HCEC 1CT (cell line): ENCODE data around the gene KAT2A.
A peak's percentile ranks its signal among the peaks of the same experiment; 100 is the strongest.
"Not testable (repeated sequence)": the region's sequence is repeated elsewhere in the genome, so short reads cannot be mapped to it uniquely, and the experiment has no call there.

ENCODE experiments used
- DNase-seq: peaks from one replicate; pipeline ENCODE4 v3.0.0-alpha.2; 2017

The KAT2A gene

DNA sequence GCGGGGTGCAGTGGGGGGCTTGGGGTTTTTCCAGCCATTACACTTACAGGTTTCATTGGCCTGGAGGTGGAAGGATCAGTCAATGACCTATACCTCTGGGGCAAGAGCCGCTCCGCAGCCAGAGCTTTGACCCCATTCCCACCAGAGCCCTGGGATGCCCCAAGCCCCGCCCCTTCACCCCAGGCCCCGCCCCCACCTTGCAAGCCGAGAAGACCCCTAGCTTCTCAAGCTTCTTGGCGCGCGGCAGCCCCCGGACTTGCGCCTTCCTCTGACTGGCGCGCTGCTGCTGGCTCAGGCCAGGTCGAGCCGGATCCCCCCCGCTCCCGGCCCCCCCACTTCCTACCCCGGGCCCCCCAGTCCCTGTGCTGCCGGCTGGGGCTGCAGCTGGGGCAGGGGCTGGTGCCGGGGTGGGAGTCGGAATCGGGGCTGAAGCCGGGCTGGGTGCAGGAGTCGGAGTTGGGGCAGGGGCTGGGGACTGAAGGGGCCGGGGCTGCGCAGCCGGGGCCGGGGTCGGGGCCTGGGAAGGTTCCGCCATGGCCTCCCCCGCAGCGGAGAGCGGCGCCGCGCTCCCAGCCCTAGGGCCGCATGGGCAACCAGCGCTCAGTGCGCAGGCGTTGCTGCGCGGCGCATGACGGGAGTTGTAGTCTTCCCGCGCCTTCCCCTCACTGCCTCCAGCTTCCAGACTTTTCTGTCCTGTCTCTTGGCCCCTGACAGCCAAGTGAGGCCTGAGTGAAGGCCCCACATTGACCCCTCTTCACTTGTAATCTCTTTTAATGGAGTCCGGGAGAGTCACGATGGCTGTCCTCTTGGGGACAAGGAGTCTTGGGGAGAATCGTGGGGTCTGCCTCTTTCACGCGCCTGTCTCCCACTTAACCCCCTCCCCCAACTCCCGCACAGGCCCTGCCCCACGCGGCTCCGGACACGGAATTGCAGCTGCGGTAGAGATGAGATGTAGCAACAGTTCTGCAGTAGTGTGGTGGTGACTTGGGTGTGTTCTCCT, at the start of gene KAT2A:
Gene KAT2A (minus strand): TSS at position 598 of the 1,000 bp plus-strand sequence. CDS start 63 bp downstream, at position 535.
- peak; percentile 70 for DNase-seq

DNA sequence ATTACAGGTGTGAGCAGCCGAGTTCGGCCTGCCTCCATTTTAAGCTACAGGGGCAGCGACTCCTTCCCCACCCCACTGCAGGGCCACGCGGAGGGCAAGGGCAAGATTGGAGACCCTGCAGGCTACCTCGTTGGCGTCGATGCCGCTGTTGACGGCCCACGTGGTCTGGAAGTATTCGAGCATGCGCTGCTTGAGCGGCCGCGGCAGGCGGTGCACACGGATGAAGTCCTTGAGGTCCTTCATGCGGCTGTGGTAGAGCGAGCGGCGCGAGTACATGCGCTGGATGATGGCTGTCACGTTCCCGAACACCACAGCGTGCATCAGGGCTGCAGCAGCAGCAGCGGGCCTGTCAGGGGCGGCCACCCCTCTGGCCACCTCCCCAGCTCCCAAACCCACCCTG, 48.2 kb upstream of the KAT2A start:
- DNase-seq: no peak

DNA sequence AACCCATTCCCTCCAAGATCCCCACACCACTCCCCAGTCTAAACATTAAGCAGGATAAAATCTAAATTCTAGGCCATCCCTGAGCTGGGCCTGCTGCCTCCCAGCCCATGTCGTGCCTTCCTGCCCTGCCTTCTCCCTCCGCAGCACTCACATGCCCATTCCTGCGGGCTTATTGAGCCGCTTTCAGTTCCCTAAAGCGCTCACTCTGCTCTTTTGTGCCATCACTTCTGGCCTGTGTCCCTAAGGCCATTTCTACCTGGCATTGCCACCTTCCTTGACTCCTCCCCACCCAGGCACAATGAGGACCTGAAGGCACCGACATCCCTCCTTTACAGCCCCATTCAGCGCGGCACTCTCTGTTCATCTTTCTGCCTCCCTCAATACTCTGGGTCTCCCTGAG, 46.6 kb upstream of the KAT2A start:
- DNase-seq: no peak

- no peak for DNase-seq
Observed at GRCh38 chr17:42166196-42166763, 45.1 kb upstream of the KAT2A start.

DNA sequence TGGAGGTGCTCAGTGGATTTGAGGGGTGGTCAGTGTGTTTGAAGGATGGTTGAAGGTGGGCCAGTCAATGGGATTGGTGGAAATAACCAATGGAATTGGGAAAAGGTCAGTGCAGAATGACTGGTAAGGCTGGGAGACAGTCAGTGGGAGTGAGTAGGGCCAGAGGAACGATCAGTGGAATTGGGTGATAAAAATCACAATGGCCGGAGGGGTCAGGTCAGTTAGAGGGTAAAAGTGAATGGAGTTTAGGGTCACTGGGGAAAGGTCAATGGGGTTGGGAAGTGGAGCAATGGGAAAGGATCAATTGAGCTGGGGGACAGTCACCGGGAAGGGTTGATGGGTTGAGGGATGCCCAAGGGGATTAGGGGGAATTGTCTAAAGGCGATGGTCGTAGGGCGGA, 44.6 kb upstream of the KAT2A start:
- DNase-seq: no peak

DNA sequence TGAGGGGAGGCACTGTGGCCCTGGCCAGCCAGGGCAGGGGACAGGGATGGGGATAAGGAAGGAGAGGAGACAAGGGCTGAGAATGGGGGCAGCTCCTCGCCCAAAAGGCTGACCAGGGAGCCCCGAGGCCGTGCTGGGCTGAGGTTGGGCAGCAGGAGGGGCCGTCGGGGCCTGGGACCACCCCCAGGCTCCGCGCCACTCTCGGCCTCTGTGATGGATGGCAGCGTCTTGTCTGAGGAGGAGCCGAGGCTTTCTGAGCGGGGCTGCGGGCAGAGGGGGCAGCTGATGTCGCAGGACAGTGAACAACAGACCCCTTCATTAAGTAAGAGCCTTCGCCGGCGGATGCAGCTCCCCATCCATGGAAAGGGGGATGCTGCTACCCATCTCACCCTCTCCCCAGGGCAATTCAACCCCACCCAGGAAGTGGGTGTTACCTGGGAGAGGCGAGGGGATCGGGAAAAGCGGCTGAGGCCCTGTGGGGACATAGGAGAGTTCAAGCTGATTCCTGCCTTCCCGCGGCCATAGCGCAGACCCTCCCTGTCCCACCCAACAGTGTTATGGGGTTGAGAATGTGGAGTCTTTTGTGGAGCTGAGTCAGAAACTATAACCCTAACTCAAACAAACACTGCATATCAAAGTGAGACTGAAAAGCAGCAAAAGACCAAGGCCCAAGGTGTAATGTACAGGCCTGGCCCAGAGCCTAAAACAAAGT, 42.7 kb upstream of the KAT2A start:
- no peak for DNase-seq

GRCh38 chr17:42163113-42163512, 41.9 kb upstream of the KAT2A start:
- no peak for DNase-seq

DNA sequence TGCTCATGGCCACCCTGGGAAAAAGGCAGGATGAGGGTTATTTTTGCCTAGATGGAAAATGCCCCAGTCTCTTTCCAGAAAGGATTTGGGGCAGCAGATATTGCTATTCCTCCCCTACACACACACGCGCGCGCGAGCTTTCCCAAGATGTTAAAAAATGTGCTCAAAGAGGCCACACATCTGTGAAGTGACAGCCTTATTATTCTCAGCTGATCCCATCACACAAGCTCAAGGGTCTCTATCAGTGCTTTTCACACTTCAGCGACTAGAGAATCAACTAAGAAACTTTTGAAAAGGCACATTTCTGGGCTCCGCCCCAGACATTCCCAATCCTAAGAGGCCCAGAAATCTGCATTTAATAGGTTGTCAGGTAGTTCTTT, 39.4 kb upstream of the KAT2A start:
- DNase-seq: no peak

- DNase-seq: no peak
Observed at GRCh38 chr17:42159796-42160530, 38.8 kb upstream of the KAT2A start.

DNA sequence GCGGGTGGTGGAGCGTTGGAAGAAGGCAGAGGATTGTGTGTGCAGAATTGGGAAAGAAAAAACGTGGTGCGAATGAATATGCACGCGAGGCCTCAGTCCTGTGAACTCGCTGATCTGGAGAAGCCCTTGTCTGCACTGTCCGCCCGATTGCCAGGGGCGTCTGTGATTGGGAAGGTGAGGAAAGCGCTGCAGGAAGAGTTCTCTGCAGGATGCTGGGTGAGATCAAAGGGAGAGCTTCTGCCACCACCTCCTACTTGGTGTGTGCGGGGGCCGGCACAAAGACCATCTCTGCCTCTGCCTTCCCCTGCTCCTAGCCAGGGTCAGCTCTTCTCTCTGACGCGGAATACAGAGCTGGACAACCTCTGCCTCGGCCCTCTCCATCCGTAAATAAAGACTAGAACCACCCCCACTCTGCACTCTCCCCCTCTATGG, 34.5 kb upstream of the KAT2A start:
- DNase-seq: no peak

GRCh38 chr17:42153919-42154742, 33.0 kb upstream of the KAT2A start:
- DNase-seq: no peak

DNA sequence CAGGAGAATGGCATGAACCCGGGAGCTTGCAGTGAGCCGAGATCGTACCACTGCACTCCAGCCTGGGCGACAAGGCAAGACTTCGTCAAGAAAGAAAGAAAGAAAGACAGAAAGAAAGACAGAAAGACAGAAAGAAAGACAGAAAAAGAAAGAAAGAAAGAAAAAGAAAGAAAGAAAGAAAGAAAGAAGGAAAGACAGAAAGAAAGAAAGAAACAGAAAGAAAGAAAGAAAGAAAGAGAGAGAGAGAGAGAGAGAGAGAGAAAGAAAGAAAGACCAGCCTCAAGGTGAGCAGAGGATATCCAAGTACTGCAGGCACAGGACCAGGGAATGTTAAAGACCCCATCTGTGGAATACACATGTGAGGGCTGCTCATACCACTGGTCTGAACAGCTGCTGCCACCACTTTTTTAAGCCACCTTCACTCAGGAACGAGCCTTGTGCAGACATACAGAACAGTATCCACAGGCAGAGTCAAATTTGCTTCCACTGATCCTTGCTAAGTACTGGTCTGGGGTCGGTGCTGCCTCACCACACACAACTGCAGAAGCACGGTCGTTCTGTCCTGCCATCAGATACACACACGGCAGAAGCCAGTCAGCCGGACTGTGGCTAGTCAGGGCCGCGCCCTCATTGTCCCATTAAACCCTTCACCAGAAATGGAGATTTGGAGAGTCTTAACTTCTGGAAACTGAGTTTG, 25.9 kb upstream of the KAT2A start:
- DNase-seq: no peak

DNA sequence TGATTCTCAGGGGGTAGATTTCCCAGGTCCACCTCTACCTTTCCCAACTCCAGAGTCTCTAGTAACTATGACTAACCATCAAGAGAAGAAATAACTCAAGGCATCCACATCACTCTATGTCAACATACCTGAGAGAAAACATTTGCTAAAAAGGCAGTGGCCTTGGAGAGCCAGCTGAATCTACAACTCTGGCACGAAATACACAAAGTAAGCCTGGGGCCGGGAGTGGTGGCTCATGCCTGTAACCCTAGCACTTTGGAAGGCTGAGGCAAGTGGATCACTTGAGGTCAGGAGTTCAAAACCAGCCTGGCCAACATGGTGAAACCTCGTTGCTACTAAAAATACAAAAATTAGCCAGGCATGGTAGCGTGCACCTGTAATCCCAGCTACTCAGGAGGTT, 22.0 kb upstream of the KAT2A start:
- DNase-seq: not testable (repeated sequence)

DNA sequence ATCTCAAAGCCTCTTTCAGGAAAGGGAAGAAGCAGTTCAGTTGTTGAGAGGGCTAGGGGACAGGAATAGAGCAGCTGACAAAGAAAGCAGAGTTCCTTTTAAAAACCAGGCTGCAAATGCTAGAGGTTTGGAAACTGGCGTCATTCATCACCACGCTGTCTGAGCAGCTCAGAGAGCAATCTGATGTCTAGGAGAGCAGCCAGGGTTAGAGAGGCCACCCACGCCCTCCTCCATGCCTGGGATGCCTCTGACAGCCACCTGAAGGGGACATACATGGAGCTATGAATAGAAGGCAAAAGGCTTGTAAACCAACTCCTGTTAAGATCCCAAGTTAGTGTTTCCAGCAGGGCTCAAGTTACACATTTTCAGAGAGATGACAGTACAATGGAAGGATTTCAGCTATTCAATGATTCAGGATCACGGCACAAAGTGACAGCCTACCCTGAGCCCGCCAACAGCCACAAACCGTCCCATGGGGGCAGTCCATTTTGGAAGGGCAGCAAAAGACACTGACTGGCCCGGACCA, 21.3 kb upstream of the KAT2A start:
- no peak for DNase-seq

DNA sequence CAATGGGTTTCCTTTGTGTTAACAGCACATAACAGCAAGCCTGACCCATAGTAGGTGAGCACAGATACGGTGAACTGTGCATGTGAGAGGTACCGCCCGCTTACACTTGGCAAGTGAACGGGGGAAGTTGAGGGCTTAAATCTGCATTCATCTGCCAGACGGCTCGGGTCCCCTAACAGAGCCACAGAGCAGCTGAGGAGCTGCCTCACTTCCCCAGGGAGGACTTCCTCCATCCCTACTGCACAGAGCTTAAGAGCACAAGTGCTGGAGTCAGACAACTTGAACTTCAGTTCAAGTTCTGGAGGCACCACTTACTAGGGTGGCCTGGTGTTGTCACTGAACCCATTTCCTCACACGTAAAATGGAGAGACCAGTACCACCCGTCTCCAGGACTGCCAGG, 20.2 kb upstream of the KAT2A start:
- no peak for DNase-seq

GRCh38 chr17:42140690-42141089, 19.5 kb upstream of the KAT2A start:
- DNase-seq: not testable (repeated sequence)

DNA sequence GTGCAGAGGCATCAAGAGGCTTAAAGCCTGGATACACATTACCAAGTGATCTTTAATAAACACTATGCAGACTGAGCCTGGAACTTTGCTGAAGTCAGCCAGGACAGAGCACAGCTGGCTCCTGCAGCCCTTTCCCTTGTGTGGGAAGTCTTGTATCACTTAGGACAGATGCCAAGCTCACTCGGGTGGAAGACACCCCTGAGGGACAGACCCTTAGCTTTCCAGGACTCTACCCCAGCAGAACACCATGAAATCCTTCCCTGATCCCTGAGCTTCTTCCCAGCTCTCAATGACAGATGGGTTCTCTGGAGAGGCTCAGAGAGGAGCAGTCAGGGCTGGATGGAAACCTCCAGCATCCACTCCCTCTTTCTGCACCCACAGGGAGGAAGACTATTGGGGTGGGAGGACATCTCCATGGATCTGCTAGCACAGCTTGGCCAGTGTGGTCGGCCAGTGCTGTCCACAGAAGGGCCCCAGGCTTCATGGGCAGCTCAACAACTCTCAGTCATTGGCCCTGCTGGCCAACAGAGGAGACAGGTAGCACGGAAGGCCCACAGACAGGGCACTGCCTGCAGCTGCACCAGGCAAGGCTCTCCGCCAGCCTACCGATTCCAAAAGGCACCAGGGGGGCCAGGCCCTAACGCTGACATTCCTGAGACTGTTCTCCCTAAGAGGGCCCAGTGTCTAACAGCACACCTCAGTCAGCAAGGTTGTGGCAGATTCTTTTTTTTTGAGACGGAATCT, 17.8 kb upstream of the KAT2A start:
- no peak for DNase-seq

- no peak for DNase-seq
Observed at GRCh38 chr17:42136654-42137051, 15.5 kb upstream of the KAT2A start.

- peak; percentile 72 for DNase-seq
Observed at GRCh38 chr17:42135664-42136653, 14.8 kb upstream of the KAT2A start.
